ENCODE data around the gene AIFM3. TPM values are rescaled to one million over a fixed set of nuclear protein-coding genes. Genes with fewer than 3 reads are reported as not detected.

AIFM3 gene
- total and polyA plus RNA-seq, 2 experiments from 2014 or later: 0.65 TPM; not detected in 1

GRCh38 chr22:21018314-21018713 is 51.3 kb downstream of the AIFM3 start:
- no peak overlapping the region for H3K4me3 ChIP-seq
- 81 to 88% methylated on average over 4 of the region's 4 CpGs for WGBS, 2 experiments (ENCODE audit: low coverage in 1 of 2, low lambda C conversion rate in 2 of 2, missing lambda C conversion rate in 2 of 2)
- in situ Hi-C loops (cut with MboI): no loop called here

GRCh38 chr22:21020802-21021429 is 53.9 kb downstream of the AIFM3 start:
- Histone ChIP-seq H4K20me1 (ENCODE audit: insufficient read depth) (no peaks in the 10 kb centered on the region), H3K9me2 (ENCODE audit: insufficient read depth) (no peaks in the 10 kb centered on the region), H3K9ac (no peak overlapping the region), H3K36me3 (ENCODE audit: low read depth) (no peaks in the 10 kb centered on the region), H3K4me1 (ENCODE audit: insufficient read depth) (no peaks in the 10 kb centered on the region), H3K27ac (no peak overlapping the region), H3K4me2 (ENCODE audit: unreplicated experiment) (no peak overlapping the region), H3K4me3 (no peak overlapping the region), H2AFZ (no peak overlapping the region), H3F3A (ENCODE audit: insufficient read depth) (no peaks in the 10 kb centered on the region), H3K27me3 (replicated peaks; ENCODE audit: insufficient read depth) (no peaks in the 10 kb centered on the region), H3K79me2 (ENCODE audit: insufficient read depth) (no peaks in the 10 kb centered on the region), H3K9me3 (ENCODE audit: low read depth) (no peaks in the 10 kb centered on the region)
- in situ Hi-C loops (cut with MboI): no loop called here
- TF ChIP-seq EZH2 (IDR thresholded peaks at IDR 0.05; ENCODE audit: insufficient read depth, poor library complexity, severe bottlenecking) (no peak), EZH2phosphoT487 (IDR thresholded peaks at IDR 0.05; ENCODE audit: insufficient read depth, low read depth) (no peak)
- WGBS, 2 experiments (ENCODE audit: low coverage in 1 of 2, low lambda C conversion rate in 2 of 2, missing lambda C conversion rate in 2 of 2): 62 to 63% methylated on average over 7 of the region's 7 CpGs
- peak; percentile 31 for DNase-seq

More at GRCh38 chr22:21018314-21018713, 51.3 kb downstream of the AIFM3 start:
- H4K20me1 ChIP-seq (ENCODE audit: insufficient read depth): no peaks in the 10 kb centered on the region
- H3K27ac ChIP-seq: no peak overlapping the region
- H3K27me3 ChIP-seq (replicated peaks; ENCODE audit: insufficient read depth): no peaks in the 10 kb centered on the region
- no peaks in the 10 kb centered on the region for H3K9me2 ChIP-seq (ENCODE audit: insufficient read depth)
- no peak overlapping the region for H3K9ac ChIP-seq
- H3K36me3 ChIP-seq (ENCODE audit: low read depth): no peaks in the 10 kb centered on the region
- no peaks in the 10 kb centered on the region for H3K9me3 ChIP-seq (ENCODE audit: low read depth)
- no peak overlapping the region for H2AFZ ChIP-seq
- peaks cover 19% of the 10 kb centered on the region for H3K4me1 ChIP-seq (ENCODE audit: insufficient read depth)
- no peak for DNase-seq
- TF ChIP-seq EZH2phosphoT487 (IDR thresholded peaks at IDR 0.05; ENCODE audit: insufficient read depth, low read depth) (no peak), EZH2 (IDR thresholded peaks at IDR 0.05; ENCODE audit: insufficient read depth, poor library complexity, severe bottlenecking) (no peak)
- H3K79me2 ChIP-seq (ENCODE audit: insufficient read depth): no peaks in the 10 kb centered on the region
- no peak overlapping the region for H3K4me2 ChIP-seq (ENCODE audit: unreplicated experiment)
- no peaks in the 10 kb centered on the region for H3F3A ChIP-seq (ENCODE audit: insufficient read depth)

- WGBS, 2 experiments (ENCODE audit: low coverage in 1 of 2, low lambda C conversion rate in 2 of 2, missing lambda C conversion rate in 2 of 2): 63 to 70% methylated on average over 10 of the region's 10 CpGs
- Histone ChIP-seq H3K9ac (no peak overlapping the region), H3K4me3 (no peak overlapping the region), H2AFZ (no peak overlapping the region), H3K9me2 (ENCODE audit: insufficient read depth) (no peaks in the 10 kb centered on the region), H3K27ac (no peak overlapping the region), H3K36me3 (ENCODE audit: low read depth) (no peaks in the 10 kb centered on the region), H3K4me2 (ENCODE audit: unreplicated experiment) (no peak overlapping the region), H4K20me1 (ENCODE audit: insufficient read depth) (no peaks in the 10 kb centered on the region), H3K27me3 (replicated peaks; ENCODE audit: insufficient read depth) (no peaks in the 10 kb centered on the region), H3K4me1 (ENCODE audit: insufficient read depth) (no peaks in the 10 kb centered on the region), H3K79me2 (ENCODE audit: insufficient read depth) (no peaks in the 10 kb centered on the region), H3F3A (ENCODE audit: insufficient read depth) (no peaks in the 10 kb centered on the region), H3K9me3 (ENCODE audit: low read depth) (no peaks in the 10 kb centered on the region)
- in situ Hi-C loops (cut with MboI): no loop called here
- no peak for DNase-seq
- TF ChIP-seq EZH2phosphoT487 (IDR thresholded peaks at IDR 0.05; ENCODE audit: insufficient read depth, low read depth) (no peak), EZH2 (IDR thresholded peaks at IDR 0.05; ENCODE audit: insufficient read depth, poor library complexity, severe bottlenecking) (no peak)
Measured at GRCh38 chr22:21022507-21022906, 55.5 kb downstream of the AIFM3 start.

GRCh38 chr22:21022955-21023614 is 56.0 kb downstream of the AIFM3 start:
- Histone ChIP-seq H3K4me1 (ENCODE audit: insufficient read depth) (no peaks in the 10 kb centered on the region), H2AFZ (no peak overlapping the region), H3K9me3 (ENCODE audit: low read depth) (no peaks in the 10 kb centered on the region), H3K79me2 (ENCODE audit: insufficient read depth) (no peaks in the 10 kb centered on the region), H3K27ac (no peak overlapping the region), H3K27me3 (replicated peaks; ENCODE audit: insufficient read depth) (no peaks in the 10 kb centered on the region), H3F3A (ENCODE audit: insufficient read depth) (no peaks in the 10 kb centered on the region), H3K36me3 (ENCODE audit: low read depth) (no peaks in the 10 kb centered on the region), H3K9me2 (ENCODE audit: insufficient read depth) (no peaks in the 10 kb centered on the region), H3K4me3 (no peak overlapping the region), H4K20me1 (ENCODE audit: insufficient read depth) (no peaks in the 10 kb centered on the region), H3K9ac (no peak overlapping the region), H3K4me2 (ENCODE audit: unreplicated experiment) (no peak overlapping the region)
- in situ Hi-C loops (cut with MboI): no loop called here
- WGBS, 2 experiments (ENCODE audit: low coverage in 1 of 2, low lambda C conversion rate in 2 of 2, missing lambda C conversion rate in 2 of 2): 68 to 81% methylated on average over 12 of the region's 13 CpGs
- DNase-seq: no peak
- TF ChIP-seq EZH2 (IDR thresholded peaks at IDR 0.05; ENCODE audit: insufficient read depth, poor library complexity, severe bottlenecking) (no peak), EZH2phosphoT487 (IDR thresholded peaks at IDR 0.05; ENCODE audit: insufficient read depth, low read depth) (no peak)

Data from GM23248 (cell line).